Uterus (tissue), 2 donors: ENCODE measurements around the gene ITIH1.

Experiments used
- POLR2A ChIP-seq, 2 donors: fragments of 450-650 bp; IDR thresholded peaks; one replicate each; pipeline ENCODE4 v1.6.1; 2016; ENCODE audit warnings: antibody characterized with exemption in 2 of 2, mild to moderate bottlenecking in 1 of 2, moderate library complexity in 1 of 2
- TF ChIP-seq, protein P1 (sequence below), 4 experiments: fragments of 200-600 bp in 2 of 4; fragments of 450-650 bp in 2 of 4; sonication (generic) in 2 of 4; IDR thresholded peaks; one replicate each; pipeline ENCODE4 v1.5.1; 2016 to 2019; ENCODE audit warnings: antibody characterized with exemption in 4 of 4, mild to moderate bottlenecking in 2 of 4, moderate library complexity in 1 of 4

GRCh38 chr3:52817221-52817620 is 39.8 kb downstream of the ITIH1 start:
- TF ChIP-seq, protein P1, sequence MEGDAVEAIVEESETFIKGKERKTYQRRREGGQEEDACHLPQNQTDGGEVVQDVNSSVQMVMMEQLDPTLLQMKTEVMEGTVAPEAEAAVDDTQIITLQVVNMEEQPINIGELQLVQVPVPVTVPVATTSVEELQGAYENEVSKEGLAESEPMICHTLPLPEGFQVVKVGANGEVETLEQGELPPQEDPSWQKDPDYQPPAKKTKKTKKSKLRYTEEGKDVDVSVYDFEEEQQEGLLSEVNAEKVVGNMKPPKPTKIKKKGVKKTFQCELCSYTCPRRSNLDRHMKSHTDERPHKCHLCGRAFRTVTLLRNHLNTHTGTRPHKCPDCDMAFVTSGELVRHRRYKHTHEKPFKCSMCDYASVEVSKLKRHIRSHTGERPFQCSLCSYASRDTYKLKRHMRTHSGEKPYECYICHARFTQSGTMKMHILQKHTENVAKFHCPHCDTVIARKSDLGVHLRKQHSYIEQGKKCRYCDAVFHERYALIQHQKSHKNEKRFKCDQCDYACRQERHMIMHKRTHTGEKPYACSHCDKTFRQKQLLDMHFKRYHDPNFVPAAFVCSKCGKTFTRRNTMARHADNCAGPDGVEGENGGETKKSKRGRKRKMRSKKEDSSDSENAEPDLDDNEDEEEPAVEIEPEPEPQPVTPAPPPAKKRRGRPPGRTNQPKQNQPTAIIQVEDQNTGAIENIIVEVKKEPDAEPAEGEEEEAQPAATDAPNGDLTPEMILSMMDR (IDR thresholded peaks at IDR 0.05): no peak
- TF ChIP-seq POLR2A (IDR thresholded peaks at IDR 0.05): no peak
